H1 (cell line): ENCODE measurements around the gene VEZT. TPM values are rescaled to one million over a fixed set of nuclear protein-coding genes. Genes with fewer than 3 reads are reported as not detected.

Experiments
- CTCF ChIA-PET: fragments of 300-600 bp; sonication (Branson Sonifier 250); formaldehyde crosslinking; loops from one replicate; lab custom pipeline; 2021; ENCODE audit not compliant: partially characterized antibody; lab: Charles Lee
- POLR2A ChIA-PET: fragments of 300-600 bp; sonication (Branson Sonifier 250); formaldehyde crosslinking; loops from one replicate; lab custom pipeline; 2021; ENCODE audit warnings: inconsistent platforms; ENCODE audit not compliant: partially characterized antibody; lab: Charles Lee
- DNase-seq, 2 experiments: peaks; one replicate each; pipeline versions ENCODE4 v3.0.0 to v3.0.0-alpha.2; 2010 to 2022; ENCODE audit warnings: low spot score in 2 of 2, low read depth in 1 of 2, mixed read lengths in 1 of 2
- FAIRE-seq: peaks from 2 replicates; lab custom pipeline; 2011; peaks lifted over from hg19 to GRCh38; lab: Jason Lieb, UNC
- H2AFZ ChIP-seq: 2 replicates; pipeline ENCODE4 v1.8.1; 2012; ENCODE audit warnings: low read length, inconsistent platforms
- H2AK5ac ChIP-seq: 2 replicates; pipeline ENCODE4 v1.6.1; 2013; ENCODE audit warnings: low read depth, low read length
- H2BK120ac ChIP-seq: replicated peaks from 2 replicates; pipeline ENCODE3; 2013; ENCODE audit warnings: low read depth, low read length, inconsistent platforms
- H2BK12ac ChIP-seq: 2 replicates; pipeline ENCODE4 v1.6.1; 2013; ENCODE audit warnings: low read depth, low read length
- H2BK15ac ChIP-seq: 2 replicates; pipeline ENCODE4 v1.6.1; 2013; ENCODE audit warnings: low read length
- H2BK20ac ChIP-seq: 2 replicates; pipeline ENCODE4 v1.6.1; 2013; ENCODE audit warnings: low read length
- H2BK5ac ChIP-seq: 2 replicates; pipeline ENCODE4 v1.6.1; 2013; ENCODE audit warnings: low read depth, low read length
- H3K14ac ChIP-seq: 2 replicates; pipeline ENCODE4 v1.6.1; 2013; ENCODE audit warnings: inconsistent platforms; ENCODE audit not compliant: insufficient read length
- H3K18ac ChIP-seq: 2 replicates; pipeline ENCODE4 v1.6.1; 2013; ENCODE audit warnings: low read length; ENCODE audit errors: extremely low read depth
- H3K23ac ChIP-seq: 2 replicates; pipeline ENCODE4 v1.6.1; 2013; ENCODE audit warnings: inconsistent platforms; ENCODE audit not compliant: insufficient read length
- H3K23me2 ChIP-seq: 2 replicates; pipeline ENCODE4 v1.6.1; 2013; ENCODE audit warnings: low read depth, low read length
- H3K27ac ChIP-seq: 2 replicates; pipeline ENCODE4 v1.6.1; 2011; ENCODE audit warnings: low read depth, low read length, inconsistent platforms
- H3K27me3 ChIP-seq, 4 experiments: replicated peaks in 1 of 4; 1 replicate in 1 of 4; 2 replicates in 3 of 4; pipeline versions ENCODE4 v1.6.1 to v1.8.1; 2011 to 2013; ENCODE audit warnings: low read length in 3 of 4, mild to moderate bottlenecking in 3 of 4, inconsistent platforms in 2 of 4, mixed read lengths in 2 of 4, moderate library complexity in 1 of 4; ENCODE audit not compliant: control insufficient read depth in 3 of 4, insufficient read depth in 3 of 4; ENCODE audit errors: extremely low read depth in 1 of 4
- H3K36me3 ChIP-seq, 4 experiments: 2 replicates each; pipeline versions ENCODE4 v1.6.1 to v1.8.1; 2011 to 2013; ENCODE audit warnings: mild to moderate bottlenecking in 4 of 4, low read length in 3 of 4, moderate library complexity in 2 of 4, control low read depth in 1 of 4, inconsistent platforms in 1 of 4; ENCODE audit not compliant: insufficient read depth in 4 of 4, control insufficient read depth in 2 of 4
- H3K4ac ChIP-seq: replicated peaks from 2 replicates; pipeline ENCODE3; 2013; ENCODE audit warnings: low read length, low read depth, mixed read lengths, inconsistent platforms; ENCODE audit not compliant: insufficient read length
- H3K4me1 ChIP-seq, 4 experiments: replicated peaks in 1 of 4; 1 replicate in 1 of 4; 2 replicates in 3 of 4; pipeline versions ENCODE4 v1.6.1 to v1.8.1; 2011 to 2013; ENCODE audit warnings: low read length in 3 of 4, inconsistent platforms in 2 of 4, mixed read lengths in 1 of 4; ENCODE audit not compliant: insufficient read depth in 4 of 4, control insufficient read depth in 3 of 4
- H3K4me2 ChIP-seq, 2 experiments: 2 replicates each; pipeline versions ENCODE4 v1.6.1 to v1.8.1; 2011 to 2013; ENCODE audit warnings: low read depth in 2 of 2, low read length in 2 of 2, control low read depth in 1 of 2, inconsistent platforms in 1 of 2, mild to moderate bottlenecking in 1 of 2; ENCODE audit not compliant: insufficient read depth in 1 of 2
- H3K4me3 ChIP-seq, 4 experiments: fragments of 200-600, 300-600 bp in 1 of 4; sonication (generic), shearing (Covaris generic), sonication (Bioruptor Twin) in 1 of 4; 2 replicates each; pipeline versions ENCODE4 v1.5.1 to v1.8.1; 2011 to 2016; ENCODE audit warnings: low read length in 4 of 4, low read depth in 3 of 4, control low read depth in 2 of 4, inconsistent platforms in 2 of 4, mild to moderate bottlenecking in 2 of 4, mixed read lengths in 1 of 4, moderate library complexity in 1 of 4; ENCODE audit not compliant: insufficient read depth in 2 of 4; ENCODE audit errors: extremely low read depth in 1 of 4
- H3K56ac ChIP-seq: replicated peaks from 2 replicates; pipeline ENCODE3; 2013; ENCODE audit warnings: low read depth, mild to moderate bottlenecking, mixed read lengths, low read length, inconsistent platforms; ENCODE audit not compliant: insufficient read length
- H3K79me1 ChIP-seq: 2 replicates; pipeline ENCODE4 v1.6.1; 2013; ENCODE audit warnings: low read depth, low read length, control low read depth
- H3K79me2 ChIP-seq, 2 experiments: 2 replicates each; pipeline versions ENCODE4 v1.6.1 to v1.8.1; 2012 to 2013; ENCODE audit warnings: low read length in 2 of 2, mild to moderate bottlenecking in 2 of 2, inconsistent platforms in 1 of 2; ENCODE audit not compliant: insufficient read depth in 2 of 2, control insufficient read depth in 1 of 2
- H3K9ac ChIP-seq, 4 experiments: replicated peaks in 1 of 4; 1 replicate in 1 of 4; 2 replicates in 3 of 4; pipeline versions ENCODE4 v1.6.1 to v1.8.1; 2011 to 2013; ENCODE audit warnings: low read depth in 3 of 4, low read length in 3 of 4, control low read depth in 2 of 4, mild to moderate bottlenecking in 2 of 4, moderate library complexity in 2 of 4, inconsistent platforms in 1 of 4; ENCODE audit errors: extremely low read depth in 1 of 4
- H3K9me3 ChIP-seq, 2 experiments: 2 replicates each; pipeline versions ENCODE4 v1.6.1 to v1.8.1; 2012 to 2013; ENCODE audit warnings: mild to moderate bottlenecking in 2 of 2, moderate library complexity in 2 of 2, control low read depth in 1 of 2, inconsistent platforms in 1 of 2, low read depth in 1 of 2, low read length in 1 of 2, mixed read lengths in 1 of 2; ENCODE audit not compliant: insufficient read depth in 2 of 2
- H4K20me1 ChIP-seq, 2 experiments: replicated peaks in 1 of 2; 2 replicates each; pipeline versions ENCODE3 to v1.8.1; 2011 to 2013; ENCODE audit warnings: inconsistent platforms in 2 of 2, low read length in 2 of 2, mild to moderate bottlenecking in 1 of 2; ENCODE audit not compliant: insufficient read depth in 2 of 2, control insufficient read depth in 1 of 2
- H4K5ac ChIP-seq: 2 replicates; pipeline ENCODE4 v1.6.1; 2013; ENCODE audit warnings: low read length, low read depth, mixed read lengths, inconsistent platforms; ENCODE audit not compliant: insufficient read length
- H4K8ac ChIP-seq: 2 replicates; pipeline ENCODE4 v1.8.0; 2013; ENCODE audit warnings: mild to moderate bottlenecking, moderate library complexity, low read length, inconsistent platforms; ENCODE audit not compliant: insufficient read depth; ENCODE audit errors: extremely low read depth
- H4K91ac ChIP-seq: replicated peaks from 2 replicates; pipeline ENCODE3; 2013; ENCODE audit warnings: low read length, mixed read lengths, inconsistent platforms; ENCODE audit not compliant: insufficient read length
- BACH1 ChIP-seq: IDR thresholded peaks from 2 replicates; pipeline ENCODE4 v1.6.1; 2012; ENCODE audit warnings: low read length, improper control_type of control experiment
- BCL11A ChIP-seq, 2 experiments: IDR thresholded peaks; one replicate each; pipeline ENCODE4 v1.6.1; 2011; ENCODE audit warnings: low read depth in 2 of 2, low read length in 2 of 2, mild to moderate bottlenecking in 2 of 2
- CHD2 ChIP-seq: IDR thresholded peaks from 2 replicates; pipeline ENCODE4 v1.6.1; 2012; ENCODE audit warnings: low read length, improper control_type of control experiment
- CREB1 ChIP-seq: IDR thresholded peaks from 2 replicates; pipeline ENCODE4 v1.6.1; 2012; ENCODE audit warnings: inconsistent platforms
- EZH2 ChIP-seq: fragments of 200-600 bp; sonication (generic); IDR thresholded peaks from 2 replicates; pipeline ENCODE4 v1.7.1; 2012; ENCODE audit warnings: low read depth, mild to moderate bottlenecking, moderate library complexity, low read length, inconsistent platforms; ENCODE audit not compliant: severe bottlenecking
- GABPA ChIP-seq: IDR thresholded peaks from 2 replicates; pipeline ENCODE4 v1.6.1; 2011; ENCODE audit warnings: mild to moderate bottlenecking, low read length, moderate library complexity, borderline replicate concordance; ENCODE audit not compliant: insufficient read depth
- HDAC6 ChIP-seq: IDR thresholded peaks from one replicate; pipeline ENCODE4 v1.7.1; 2012; ENCODE audit warnings: low read depth, mild to moderate bottlenecking, inconsistent platforms, low read length, moderate library complexity
- KDM1A ChIP-seq: fragments of 200-600, 300-600 bp; sonication (generic); IDR thresholded peaks from 2 replicates; pipeline ENCODE4 v1.7.1; 2016; ENCODE audit warnings: mild to moderate bottlenecking, low read length, borderline replicate concordance
- NANOG ChIP-seq: IDR thresholded peaks from 2 replicates; pipeline ENCODE4 v1.6.1; 2011; ENCODE audit warnings: low read length, low read depth, mild to moderate bottlenecking, inconsistent platforms; ENCODE audit not compliant: insufficient read depth, poor library complexity, severe bottlenecking
- POLR2A ChIP-seq, 2 experiments: IDR thresholded peaks; 1 replicate in 1 of 2; 2 replicates in 1 of 2; pipeline ENCODE4 v1.6.1; 2011; ENCODE audit warnings: low read depth in 2 of 2, low read length in 2 of 2, mild to moderate bottlenecking in 2 of 2; ENCODE audit errors: control extremely low read depth in 1 of 2
- RFX5 ChIP-seq: IDR thresholded peaks from 2 replicates; pipeline ENCODE4 v1.6.1; 2011; ENCODE audit warnings: low read depth, low read length, improper control_type of control experiment, borderline replicate concordance
- SAP30 ChIP-seq: fragments of 300-600 bp; sonication (generic); IDR thresholded peaks from 2 replicates; pipeline ENCODE4 v1.7.1; 2012; ENCODE audit warnings: low read length, moderate library complexity, mild to moderate bottlenecking, inconsistent platforms; ENCODE audit not compliant: insufficient read depth, insufficient replicate concordance
- SP4 ChIP-seq: IDR thresholded peaks from 2 replicates; pipeline ENCODE4 v1.6.1; 2012; ENCODE audit warnings: low read length, inconsistent platforms
- TAF1 ChIP-seq: IDR thresholded peaks from 2 replicates; pipeline ENCODE4 v1.6.1; 2011; ENCODE audit warnings: mild to moderate bottlenecking, low read depth, low read length
- TBP ChIP-seq: IDR thresholded peaks from 2 replicates; pipeline ENCODE4 v1.6.1; 2011; ENCODE audit warnings: low read depth, low read length, improper control_type of control experiment
- TCF12 ChIP-seq: IDR thresholded peaks from 2 replicates; pipeline ENCODE4 v1.6.1; 2011; ENCODE audit warnings: low read depth, mild to moderate bottlenecking, low read length
- YY1 ChIP-seq: IDR thresholded peaks from 2 replicates; pipeline ENCODE4 v1.6.1; 2011; ENCODE audit warnings: low read depth, mild to moderate bottlenecking, low read length
- polyA plus RNA-seq, 7 experiments: library from polyadenylated mRNA; depleted of rRNA in 3 of 7; stranded (reverse) in 5 of 7; unstranded in 2 of 7; fragments of >200 nt in 5 of 7; fragments of 200-250 nt in 2 of 7; gene quantifications; 1 replicate in 5 of 7; 2 replicates in 1 of 7; 4 replicates in 1 of 7; pipeline versions ENCODE4 v1.2.1 to v1.2.3, GENCODE V29; 2011 to 2013; ENCODE audit warnings: missing spikeins in 2 of 7, mixed read lengths in 2 of 7
- total RNA-seq: library from RNA; stranded (reverse); fragmentation: NEBNext Ultra II Directional; extraction: Animal tissue kit (Norgen Biotek cat#: 25700); gene quantifications from 2 replicates; pipeline ENCODE4 v1.2.1, GENCODE V29; 2021

The VEZT gene
- total and polyA plus RNA-seq, 2 of the 8 experiments (the other 6 are each of a cell fraction or from before 2014, with no cell fraction given), result 44.0 to 56.1 TPM

DNA sequence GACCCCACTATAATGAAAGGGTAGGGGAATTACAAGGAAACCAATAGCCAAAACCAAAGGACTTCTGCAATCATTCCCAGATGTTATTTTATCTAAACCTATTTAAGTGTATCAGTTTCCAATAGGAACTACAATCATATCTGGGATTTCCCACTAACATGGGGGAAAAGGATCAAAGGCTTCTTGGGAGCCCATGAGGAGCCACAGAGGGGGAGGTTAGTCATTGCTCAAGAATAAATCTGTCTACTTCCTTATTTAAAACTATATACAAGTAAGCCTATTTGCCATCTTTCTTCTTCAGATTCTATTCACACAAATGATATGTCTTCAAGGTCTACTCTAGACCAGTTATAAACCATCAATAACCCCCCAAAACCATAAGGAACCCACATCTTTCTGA is 33.5 kb upstream of the VEZT start:
- Histone ChIP-seq H2BK12ac (no peak overlapping the region), H4K8ac (no peak overlapping the region), H4K5ac (no peak overlapping the region), H2BK5ac (no peak overlapping the region), H3K18ac (no peak overlapping the region), H3K4ac (no peak overlapping the region), H4K91ac (no peak overlapping the region), H2AFZ (no peak overlapping the region), H3K23me2 (no peaks in the 10 kb centered on the region), H3K36me3 (no peaks in the 10 kb centered on the region), H2BK20ac (no peak overlapping the region), H3K4me2 (no peak overlapping the region), H3K4me3 (no peak overlapping the region), H4K20me1 (no peaks in the 10 kb centered on the region), H3K79me1 (0 out of 2 replicates have a peak, but pooled peaks cover 2% of the 10 kb centered on the region), H3K23ac (no peak overlapping the region), H3K9me3 (no peaks in the 10 kb centered on the region), H2BK120ac (no peak overlapping the region), H2AK5ac (no peak overlapping the region), H3K9ac (no peak overlapping the region), H3K56ac (no peak overlapping the region), H2BK15ac (no peak overlapping the region), H3K14ac (no peak overlapping the region), H3K4me1 (peaks cover 2 to 10% (median 6%) of the 10 kb centered on the region in 4 experiments; a peak in 5 of 7 replicates), H3K27me3 (no peaks in the 10 kb centered on the region), H3K27ac (no peak overlapping the region), H3K79me2 (peaks cover 0 to 27% of the 10 kb centered on the region in 2 experiments; a peak in 2 of 4 replicates)
- TF ChIP-seq BACH1 (no peak), YY1 (no peak), EZH2 (no peak), BCL11A (IDR thresholded peaks at IDR 0.05; ENCODE audit: low read depth in 2 of 2, low read length in 2 of 2) (no peak), TBP (no peak), RFX5 (no peak), TAF1 (no peak), SAP30 (no peak), HDAC6 (no peak), KDM1A (no peak), POLR2A (IDR thresholded peaks at IDR 0.05; ENCODE audit: control extremely low read depth in 1 of 2, low read depth in 2 of 2, low read length in 2 of 2) (no peak), CREB1 (no peak), SP4 (no peak), CHD2 (no peak), NANOG (no peak), TCF12 (no peak), GABPA (no peak)
- DNase-seq, result no peak
- FAIRE-seq, result no peak
- ChIA-PET POLR2A (no interaction called here), CTCF (interaction anchor here (1.3 kb wide), 1 partner anchor 20 kb away, joined by 4 read pairs; no protein-coding TSS in a partner anchor)
